DMS114 treated with DMSO at 0.1 percent for 48 hours (cell line): ENCODE data around the gene UNC79.
"Not testable (repeated sequence)": the region's sequence is repeated elsewhere in the genome, so short reads cannot be mapped to it uniquely, and the experiment has no call there.

ENCODE experiments used
- DNase-seq: peaks from one replicate; lab custom pipeline; 2025; ENCODE audit not compliant: unreplicated experiment; lab: John Stamatoyannopoulos, UW

UNC79 gene

GRCh38 chr14:93430315-93431035, at the start of gene UNC79:
Gene UNC79 (plus strand): TSS chr14:93430939. CDS start chr14:93431030, 91 bp downstream.
- DNase-seq, result no peak

GRCh38 chr14:93381644-93382043, 49.1 kb upstream of the UNC79 start:
- no peak for DNase-seq

DNA sequence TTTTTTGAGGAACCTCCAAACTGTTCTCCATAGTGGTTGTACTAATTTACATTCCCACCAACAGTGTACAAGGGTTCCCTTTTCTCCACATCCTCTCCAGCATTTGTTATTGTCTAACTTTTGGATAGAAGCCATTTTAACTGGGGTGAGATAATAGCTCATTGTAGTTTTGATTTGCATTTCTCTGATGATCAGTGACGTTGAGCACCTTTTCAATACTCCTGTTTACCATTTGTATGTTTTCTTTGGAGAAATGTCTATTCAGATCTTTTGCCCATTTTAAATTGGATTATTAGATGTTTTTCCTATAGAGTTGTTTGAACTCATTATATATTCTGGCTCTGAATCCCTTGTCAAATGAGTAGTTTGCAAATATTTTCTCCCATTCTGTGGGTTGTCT, 46.5 kb upstream of the UNC79 start:
- DNase-seq, result not testable (repeated sequence)

DNA sequence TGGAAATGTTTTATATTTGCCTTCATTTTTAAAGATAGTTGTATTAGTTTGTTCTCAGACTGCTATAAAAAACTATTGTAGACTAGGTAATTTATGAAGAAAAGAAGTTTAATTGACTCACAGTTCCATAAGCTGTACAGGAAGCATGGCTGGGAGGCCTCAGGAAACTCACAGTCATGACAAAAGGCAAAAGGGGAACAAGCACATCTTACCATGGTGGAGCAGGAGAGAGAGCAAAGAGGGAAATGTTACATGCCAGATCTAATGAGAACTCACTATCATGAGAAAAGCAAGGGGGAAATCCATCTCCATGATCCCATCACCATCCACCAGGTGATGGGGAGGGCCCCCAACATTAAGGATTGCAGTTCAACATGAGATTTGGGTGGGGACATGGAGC, 35.5 kb upstream of the UNC79 start:
- DNase-seq, result no peak

GRCh38 chr14:93396456-93396855, 34.3 kb upstream of the UNC79 start:
- DNase-seq, result no peak

GRCh38 chr14:93398491-93398890, 32.2 kb upstream of the UNC79 start:
- no peak for DNase-seq

DNA sequence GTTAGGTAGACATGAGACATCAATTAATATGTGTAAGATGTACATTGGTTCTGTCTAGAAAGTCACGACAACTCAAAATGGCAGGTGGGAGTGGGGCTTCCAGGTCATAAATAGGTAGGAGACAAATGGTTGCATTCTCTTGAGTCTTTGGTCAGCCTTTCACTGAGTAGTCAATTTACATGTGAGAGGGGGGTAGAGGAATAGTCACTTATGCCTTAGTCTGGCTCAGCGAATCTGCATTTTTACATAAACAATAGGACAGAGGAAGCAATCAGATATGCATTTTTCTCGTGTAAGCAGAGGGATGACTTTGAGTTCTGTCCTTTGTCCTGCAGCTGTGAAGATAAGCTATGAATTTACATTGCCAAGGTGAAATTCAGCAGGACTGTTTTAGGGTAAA, 27.8 kb upstream of the UNC79 start:
- DNase-seq, result no peak

DNA sequence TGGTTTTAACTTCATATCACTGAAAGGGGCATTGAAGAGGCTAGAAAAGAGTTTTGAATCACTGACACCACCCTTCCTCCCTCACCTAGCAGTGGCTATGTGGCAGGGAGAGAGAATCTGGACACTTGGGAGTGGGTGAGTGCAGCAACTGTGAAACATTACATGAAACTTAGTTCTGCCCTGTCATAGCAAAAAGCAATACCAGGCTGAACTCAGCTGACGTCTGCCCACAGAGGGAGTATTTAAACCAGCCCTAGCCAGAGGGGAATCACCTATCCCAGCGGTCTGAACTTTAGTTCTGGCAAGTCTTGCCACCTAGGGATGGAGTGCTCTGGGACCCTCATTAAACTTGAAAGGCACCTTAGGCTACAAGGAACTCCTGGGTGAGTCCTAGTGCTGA, 20.7 kb upstream of the UNC79 start:
- no peak for DNase-seq

- no peak for DNase-seq
These were observed 19.8 kb upstream of the UNC79 start for GRCh38 chr14:93410893-93411292.

- DNase-seq, result not testable (repeated sequence)
These were observed 5.6 kb upstream of the UNC79 start for GRCh38 chr14:93425136-93425535.

GRCh38 chr14:93426750-93427149, 4.0 kb upstream of the UNC79 start:
- no peak for DNase-seq

- DNase-seq, result peak; percentile 8
These were observed 414 bp downstream of the UNC79 start for GRCh38 chr14:93431036-93431670.

DNA sequence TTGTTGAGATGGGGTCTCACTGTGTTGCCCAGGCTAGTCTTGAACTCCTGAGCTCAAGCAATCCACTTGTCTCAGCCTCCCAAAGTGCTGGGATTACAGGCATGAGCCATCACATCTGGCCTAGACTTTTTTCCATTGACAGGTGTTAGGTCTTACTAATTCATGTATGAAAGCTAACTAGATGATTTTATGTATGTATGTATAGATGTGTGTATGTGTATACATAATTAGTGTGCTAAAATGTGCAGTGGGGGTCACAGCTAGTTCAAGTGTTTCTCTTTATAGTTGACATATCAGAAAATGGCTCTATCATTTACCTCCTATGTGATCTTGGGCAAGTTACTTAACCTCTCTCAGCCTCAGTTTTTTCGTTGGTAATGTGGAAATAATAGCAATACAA, 23.5 kb downstream of the UNC79 start:
- DNase-seq, result no peak

GRCh38 chr14:93456356-93456755, 25.6 kb downstream of the UNC79 start:
- no peak for DNase-seq

GRCh38 chr14:93458234-93458633, 27.5 kb downstream of the UNC79 start:
- DNase-seq, result no peak

- no peak for DNase-seq
These were observed 31.7 kb downstream of the UNC79 start for GRCh38 chr14:93462479-93462878.

DNA sequence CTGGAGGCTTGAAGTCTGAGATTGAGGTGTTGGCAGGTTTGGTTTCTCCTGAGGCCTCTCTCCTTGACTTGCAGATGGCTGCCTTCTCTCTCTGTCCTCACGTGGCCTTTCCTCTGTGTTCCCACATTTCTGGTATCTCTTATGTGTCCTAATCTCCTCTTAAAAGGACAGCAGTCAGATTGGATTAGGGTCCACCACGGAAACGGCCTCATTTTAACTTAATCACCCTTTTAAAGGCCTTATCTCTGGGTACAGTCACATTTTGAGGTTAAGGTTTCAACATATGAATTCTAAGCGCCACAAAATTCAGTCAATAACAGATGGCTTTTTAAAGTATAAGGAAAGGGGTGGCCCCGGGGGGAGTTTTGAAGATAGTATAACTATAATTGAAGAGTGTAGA, 33.5 kb downstream of the UNC79 start:
- DNase-seq, result no peak

GRCh38 chr14:93475471-93475870, 44.7 kb downstream of the UNC79 start:
- no peak for DNase-seq

DNA sequence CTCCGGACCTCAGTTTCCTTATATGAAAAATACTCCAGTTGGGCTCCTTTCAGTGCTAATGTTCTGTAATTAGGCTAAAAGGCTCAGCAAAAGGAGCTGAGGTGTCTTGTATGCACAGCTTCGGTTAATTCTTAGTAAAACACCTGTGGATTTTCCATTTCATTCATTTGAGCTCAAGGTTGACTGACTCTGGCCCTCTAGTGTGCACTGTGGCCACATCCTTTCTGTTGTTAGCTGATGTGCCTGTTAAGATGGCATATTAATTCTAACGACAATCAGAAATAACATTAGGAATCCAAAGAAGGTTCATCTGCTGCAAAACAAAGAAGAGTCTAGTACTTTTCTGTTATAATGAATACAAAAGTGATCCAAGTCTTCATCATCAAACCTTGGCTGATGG, 45.6 kb downstream of the UNC79 start:
- no peak for DNase-seq

DNA sequence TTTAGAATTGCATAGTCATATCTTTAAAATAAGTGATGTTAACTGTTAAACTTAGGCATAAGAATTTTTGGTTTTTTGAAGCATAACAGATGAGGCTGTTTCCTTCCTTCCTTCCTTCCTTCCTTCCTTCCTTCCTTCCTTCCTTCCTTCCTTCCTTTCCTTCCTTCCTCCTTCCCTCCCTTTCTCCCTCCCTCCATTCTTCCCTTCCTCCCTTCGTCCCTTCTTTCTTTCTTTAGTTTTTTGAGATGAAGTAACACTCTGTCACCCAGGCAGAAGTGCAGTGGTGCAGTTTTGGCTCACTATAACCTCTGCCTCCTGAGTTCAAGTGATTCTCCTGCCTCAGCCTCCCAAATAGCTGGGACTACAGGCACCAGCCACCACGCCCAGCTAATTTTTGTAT, 48.3 kb downstream of the UNC79 start:
- DNase-seq, result not testable (repeated sequence)

DNA sequence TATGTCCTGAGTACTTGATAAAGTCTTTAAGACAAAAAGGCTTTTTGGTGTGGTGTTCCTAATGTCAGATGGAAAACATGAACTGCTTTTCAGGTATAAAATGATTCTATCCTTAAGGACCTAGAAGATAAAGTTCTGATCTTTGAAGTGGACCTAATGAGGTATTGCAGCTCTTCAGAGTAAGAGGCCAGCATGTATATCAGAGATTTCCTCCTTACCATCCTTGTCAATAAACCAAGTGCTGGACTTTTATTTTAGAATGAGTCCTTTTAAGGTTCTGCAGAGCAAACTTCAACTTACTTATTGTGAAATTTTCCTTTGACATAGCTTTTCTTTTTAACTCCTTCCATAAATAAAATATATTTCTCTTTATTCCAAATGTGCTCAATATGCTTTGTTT, 50.1 kb downstream of the UNC79 start:
- DNase-seq, result no peak

DNA sequence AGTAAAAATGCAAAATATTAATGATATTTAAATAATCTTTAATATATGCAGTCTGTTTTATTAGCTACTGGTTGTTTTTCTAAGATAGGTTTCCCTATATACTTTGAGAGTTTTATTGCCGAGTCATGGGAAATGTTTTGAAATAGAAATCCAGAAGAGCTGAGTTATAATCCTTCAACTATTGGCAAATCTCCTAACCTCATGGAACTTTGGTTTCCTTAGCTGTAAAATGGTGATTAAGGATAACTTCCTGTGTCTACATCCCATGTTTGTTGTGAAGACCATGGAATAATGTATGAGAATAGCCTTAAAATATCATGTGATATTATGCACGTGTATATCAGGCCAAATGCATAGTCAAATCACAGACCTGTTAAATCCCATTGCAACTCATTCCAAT, 51.0 kb downstream of the UNC79 start:
- no peak for DNase-seq

GRCh38 chr14:93490001-93490400, 59.3 kb downstream of the UNC79 start:
- no peak for DNase-seq
